PC-3 (cell line): ENCODE measurements around the gene PURA.

Experiments used
- EZH2 ChIP-seq: fragments of 300-600 bp; sonication (generic); IDR thresholded peaks from one replicate; pipeline ENCODE4 v1.6.1; 2017; ENCODE audit warnings: antibody characterized with exemption, mild to moderate bottlenecking, low read length; ENCODE audit not compliant: unreplicated experiment
- TF ChIP-seq, protein P1 (sequence below): fragments of 300-600 bp; sonication (generic); conservative IDR thresholded peaks from 2 replicates; pipeline ENCODE4 v1.5.1; 2017; ENCODE audit warnings: antibody characterized with exemption, low read depth, mild to moderate bottlenecking, low read length

DNA sequence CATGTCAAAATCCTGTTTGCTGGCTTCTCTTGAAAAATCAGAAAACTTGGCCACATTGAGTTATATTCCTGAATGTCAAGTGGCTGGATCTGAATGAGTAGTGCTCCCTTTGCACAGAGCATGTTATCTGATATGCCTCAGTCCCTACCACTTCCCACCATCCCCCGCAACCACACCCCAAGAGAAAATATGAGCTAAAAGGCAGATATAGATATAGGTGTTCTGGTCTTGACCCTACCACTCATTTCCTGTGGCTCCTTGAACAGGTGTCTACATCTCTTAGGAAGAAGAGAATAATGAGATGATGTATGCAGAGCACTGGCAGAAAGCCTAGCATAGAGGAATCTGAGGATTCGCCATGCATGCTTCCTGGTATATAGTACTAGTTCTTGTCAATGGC, 54.5 kb downstream of the PURA start:
- TF ChIP-seq EZH2: no peak
- TF ChIP-seq, protein P1, sequence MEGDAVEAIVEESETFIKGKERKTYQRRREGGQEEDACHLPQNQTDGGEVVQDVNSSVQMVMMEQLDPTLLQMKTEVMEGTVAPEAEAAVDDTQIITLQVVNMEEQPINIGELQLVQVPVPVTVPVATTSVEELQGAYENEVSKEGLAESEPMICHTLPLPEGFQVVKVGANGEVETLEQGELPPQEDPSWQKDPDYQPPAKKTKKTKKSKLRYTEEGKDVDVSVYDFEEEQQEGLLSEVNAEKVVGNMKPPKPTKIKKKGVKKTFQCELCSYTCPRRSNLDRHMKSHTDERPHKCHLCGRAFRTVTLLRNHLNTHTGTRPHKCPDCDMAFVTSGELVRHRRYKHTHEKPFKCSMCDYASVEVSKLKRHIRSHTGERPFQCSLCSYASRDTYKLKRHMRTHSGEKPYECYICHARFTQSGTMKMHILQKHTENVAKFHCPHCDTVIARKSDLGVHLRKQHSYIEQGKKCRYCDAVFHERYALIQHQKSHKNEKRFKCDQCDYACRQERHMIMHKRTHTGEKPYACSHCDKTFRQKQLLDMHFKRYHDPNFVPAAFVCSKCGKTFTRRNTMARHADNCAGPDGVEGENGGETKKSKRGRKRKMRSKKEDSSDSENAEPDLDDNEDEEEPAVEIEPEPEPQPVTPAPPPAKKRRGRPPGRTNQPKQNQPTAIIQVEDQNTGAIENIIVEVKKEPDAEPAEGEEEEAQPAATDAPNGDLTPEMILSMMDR: no peak
